ENCODE data around the gene GGT1. TPM values are rescaled to one million over a fixed set of nuclear protein-coding genes. Genes with fewer than 3 reads are reported as not detected.
"Not testable (repeated sequence)": the region's sequence is repeated elsewhere in the genome, so short reads cannot be mapped to it uniquely, and the experiment has no call there.

The GGT1 gene
- 10 to 100 TPM; 44.6 to 48.1 TPM for total RNA-seq

- peak within 1 kb of the TSS; percentile 68 for H3K4me3 Mint-ChIP-seq
These were observed at the start of gene GGT1 for GRCh38 chr22:24602847-24603769. TSS of gene GGT1 (plus strand) at chr22:24603193. CDS start at chr22:24611082, 7,889 bp downstream.

GRCh38 chr22:24553597-24554312 lies 49.2 kb upstream of the GGT1 start:
- Mint-ChIP-seq H3K27ac (peak overlapping the region; percentile 90), H3K4me3 (peak overlapping the region; percentile 89), H3K9me3 (no peaks in the 10 kb centered on the region), H3K36me3 (ENCODE audit: low read depth) (peaks cover 26% of the 10 kb centered on the region), H3K4me1 (peaks cover 58% of the 10 kb centered on the region), H3K27me3 (no peaks in the 10 kb centered on the region)
- no peak for DNase-seq
- POLR2A ChIA-PET, result interaction anchor here (0.6 kb wide), 1 partner anchor 32 kb away, joined by 4 read pairs; no protein-coding TSS in a partner anchor
- CTCF ChIA-PET, result interaction anchor here (1.2 to 1.5 kb wide), 3 partner anchors 9 to 21 kb away, joined by 3 to 5 read pairs (median 3); no protein-coding TSS in a partner anchor

More at GRCh38 chr22:24602847-24603769, at the start of gene GGT1:
- H3K27me3 Mint-ChIP-seq; CTCF ChIA-PET; H3K36me3 Mint-ChIP-seq (ENCODE audit: low read depth); POLR2A ChIA-PET; DNase-seq; H3K9me3 Mint-ChIP-seq: not testable (repeated sequence)
- peak within 1 kb of the TSS; percentile 90 for H3K27ac Mint-ChIP-seq
- H3K4me1 Mint-ChIP-seq, result peaks cover 58% of the 10 kb centered on the region

- DNase-seq, result peak; percentile 39
- peaks cover 27% of the 10 kb centered on the region for H3K36me3 Mint-ChIP-seq (ENCODE audit: low read depth)
- ChIA-PET POLR2A (interaction anchor here (0.6 to 1.0 kb wide), 2 partner anchors 13 to 33 kb away, joined by 3 to 4 read pairs; no protein-coding TSS in a partner anchor), CTCF (interaction anchor here (1.2 to 1.5 kb wide), 3 partner anchors 10 to 21 kb away, joined by 3 to 5 read pairs (median 5); no protein-coding TSS in a partner anchor)
- no peaks in the 10 kb centered on the region for H3K27me3 Mint-ChIP-seq
- H3K27ac Mint-ChIP-seq, result peak within 1 kb of the TSS; percentile 96
- H3K4me1 Mint-ChIP-seq, result peaks cover 66% of the 10 kb centered on the region
- no peaks in the 10 kb centered on the region for H3K9me3 Mint-ChIP-seq
- peak within 1 kb of the TSS; percentile 89 for H3K4me3 Mint-ChIP-seq
These were observed 48.5 kb upstream of the GGT1 start, which contains the start of gene GUCD1 for GRCh38 chr22:24554313-24555164. TSS of gene GUCD1 (minus strand) at chr22:24555138. CDS start at chr22:24554991, 147 bp downstream.

- CTCF ChIA-PET, result interaction anchor here (0.8 to 1.5 kb wide), 3 partner anchors 10 to 17 kb away, joined by 3 to 5 read pairs (median 5); no protein-coding TSS in a partner anchor
- H3K27ac Mint-ChIP-seq, result peak within 1 kb of the TSS; percentile 96
These were observed 47.6 kb upstream of the GGT1 start, which contains the start of gene SNRPD3 for GRCh38 chr22:24555165-24556039. TSS of gene SNRPD3 (plus strand) at chr22:24555999. CDS start at chr22:24557675, 1,676 bp downstream.

GRCh38 chr22:24559471-24559870 lies 43.5 kb upstream of the GGT1 start:
- DNase-seq, result no peak
- Mint-ChIP-seq H3K27ac (no peak overlapping the region), H3K4me3 (no peak overlapping the region), H3K36me3 (ENCODE audit: low read depth) (peaks cover 36% of the 10 kb centered on the region), H3K4me1 (peaks cover 55% of the 10 kb centered on the region), H3K9me3 (no peaks in the 10 kb centered on the region), H3K27me3 (no peaks in the 10 kb centered on the region)
- ChIA-PET CTCF (interaction anchor here (1.1 to 1.5 kb wide), 3 partner anchors 8 to 26 kb away, joined by 3 to 4 read pairs (median 3); no protein-coding TSS in a partner anchor), POLR2A (no interaction called here)

More at GRCh38 chr22:24555165-24556039, 47.6 kb upstream of the GGT1 start, which contains the start of gene SNRPD3:
- H3K27me3 Mint-ChIP-seq, result no peaks in the 10 kb centered on the region
- H3K4me3 Mint-ChIP-seq, result peak within 1 kb of the TSS; percentile 89
- no peaks in the 10 kb centered on the region for H3K9me3 Mint-ChIP-seq
- POLR2A ChIA-PET, result interaction anchor here (1.0 to 1.4 kb wide), 3 partner anchors 9 to 357 kb away, joined by 3 to 5 read pairs (median 4); no protein-coding TSS in a partner anchor
- peak; percentile 100 for DNase-seq
- peaks cover 66% of the 10 kb centered on the region for H3K4me1 Mint-ChIP-seq
- H3K36me3 Mint-ChIP-seq (ENCODE audit: low read depth), result peaks cover 25% of the 10 kb centered on the region

- no peaks in the 10 kb centered on the region for H3K27me3 Mint-ChIP-seq
- H3K4me1 Mint-ChIP-seq, result peaks cover 46% of the 10 kb centered on the region
- H3K36me3 Mint-ChIP-seq (ENCODE audit: low read depth), result peaks cover 35% of the 10 kb centered on the region
- no peaks in the 10 kb centered on the region for H3K9me3 Mint-ChIP-seq
- no peak overlapping the region for H3K4me3 Mint-ChIP-seq
- H3K27ac Mint-ChIP-seq, result no peak overlapping the region
- no peak for DNase-seq
- ChIA-PET CTCF (no interaction called here), POLR2A (no interaction called here)
These were observed 39.7 kb upstream of the GGT1 start for GRCh38 chr22:24563246-24563645.

- H3K4me1 Mint-ChIP-seq, result peaks cover 33% of the 10 kb centered on the region
- H3K27ac Mint-ChIP-seq, result peak overlapping the region; percentile 60
- no peaks in the 10 kb centered on the region for H3K9me3 Mint-ChIP-seq
- no peak overlapping the region for H3K4me3 Mint-ChIP-seq
- no peaks in the 10 kb centered on the region for H3K27me3 Mint-ChIP-seq
- POLR2A ChIA-PET, result interaction anchor here (1.4 kb wide), 1 partner anchor 9 kb away, joined by 5 read pairs; the partner anchor contains the start of gene SNRPD3
- peaks cover 34% of the 10 kb centered on the region for H3K36me3 Mint-ChIP-seq (ENCODE audit: low read depth)
- CTCF ChIA-PET, result interaction anchor here (1.2 kb wide), 1 partner anchor 8 kb away, joined by 3 read pairs; the partner anchor contains the start of gene SNRPD3
- no peak for DNase-seq
These were observed 38.5 kb upstream of the GGT1 start for GRCh38 chr22:24564376-24565058.

GRCh38 chr22:24565077-24565476 lies 37.9 kb upstream of the GGT1 start:
- Mint-ChIP-seq H3K27me3 (no peaks in the 10 kb centered on the region), H3K4me1 (peaks cover 30% of the 10 kb centered on the region), H3K4me3 (no peak overlapping the region), H3K27ac (no peak overlapping the region), H3K36me3 (ENCODE audit: low read depth) (peaks cover 40% of the 10 kb centered on the region), H3K9me3 (no peaks in the 10 kb centered on the region)
- no peak for DNase-seq
- ChIA-PET POLR2A (interaction anchor here (1.4 kb wide), 1 partner anchor 9 kb away, joined by 5 read pairs; the partner anchor contains the start of gene SNRPD3), CTCF (interaction anchor here (0.6 to 1.2 kb wide), 2 partner anchors 9 to 26 kb away, joined by 3 read pairs; partner anchors contain the start of gene SNRPD3)

- CTCF ChIA-PET, result interaction anchor here (1.2 to 1.4 kb wide), 2 partner anchors 10 to 29 kb away, joined by 3 to 4 read pairs; no protein-coding TSS in a partner anchor
- POLR2A ChIA-PET, result no interaction called here
- peaks cover 24% of the 10 kb centered on the region for H3K4me1 Mint-ChIP-seq
- H3K36me3 Mint-ChIP-seq (ENCODE audit: low read depth), result peaks cover 41% of the 10 kb centered on the region
- no peak for DNase-seq
- H3K4me3 Mint-ChIP-seq, result no peak overlapping the region
- H3K27ac Mint-ChIP-seq, result peak overlapping the region; percentile 22
- H3K27me3 Mint-ChIP-seq, result no peaks in the 10 kb centered on the region
- H3K9me3 Mint-ChIP-seq, result no peaks in the 10 kb centered on the region
These were observed 36.0 kb upstream of the GGT1 start for GRCh38 chr22:24566899-24567511.

GRCh38 chr22:24567668-24568067 lies 35.3 kb upstream of the GGT1 start:
- no peak overlapping the region for H3K4me3 Mint-ChIP-seq
- peaks cover 21% of the 10 kb centered on the region for H3K4me1 Mint-ChIP-seq
- ChIA-PET POLR2A (interaction anchor here (0.6 kb wide), 2 partner anchors 167 to 401 kb away, joined by 3 read pairs; no protein-coding TSS in a partner anchor), CTCF (interaction anchor here (1.2 to 1.3 kb wide), 2 partner anchors 8 to 28 kb away, joined by 3 read pairs; no protein-coding TSS in a partner anchor)
- no peaks in the 10 kb centered on the region for H3K27me3 Mint-ChIP-seq
- H3K9me3 Mint-ChIP-seq, result no peaks in the 10 kb centered on the region
- H3K36me3 Mint-ChIP-seq (ENCODE audit: low read depth), result peaks cover 43% of the 10 kb centered on the region
- no peak for DNase-seq
- H3K27ac Mint-ChIP-seq, result no peak overlapping the region

Data from activated CD4-positive, alpha-beta T cell treated with anti-CD3 and anti-CD28 coated beads, Interleukin-2, amount 10 ng/mL, durations not matched to agents 7 days and 5 days (primary cell).